Activated CD4-positive, CD25-positive, alpha-beta regulatory T cell treated with anti-CD3 and anti-CD28 coated beads, Interleukin-2, amount 50 U/mL, for 16 hours (primary cell): ENCODE results near the gene TRAM2.

Experiments
- DNase-seq: peaks from one replicate; pipeline ENCODE4 v3.0.0-alpha.2; 2020; ENCODE audit warnings: low read depth, low spot score

The TRAM2 gene

GRCh38 chr6:52566853-52567279 lies 10.0 kb downstream of the TRAM2 start:
- no peak for DNase-seq

GRCh38 chr6:52566201-52566600 lies 10.7 kb downstream of the TRAM2 start:
- no peak for DNase-seq

GRCh38 chr6:52564856-52565255 lies 12.0 kb downstream of the TRAM2 start:
- DNase-seq: no peak

- no peak for DNase-seq
Measured at GRCh38 chr6:52562911-52563310, 13.9 kb downstream of the TRAM2 start.

GRCh38 chr6:52560462-52560861 lies 16.4 kb downstream of the TRAM2 start:
- no peak for DNase-seq

GRCh38 chr6:52558266-52559000 lies 18.4 kb downstream of the TRAM2 start:
- no peak for DNase-seq

- no peak for DNase-seq
Measured at GRCh38 chr6:52557389-52558265, 19.2 kb downstream of the TRAM2 start.

- no peak for DNase-seq
Measured at GRCh38 chr6:52555518-52556233, 21.2 kb downstream of the TRAM2 start.

- DNase-seq: no peak
Measured at GRCh38 chr6:52554684-52555280, 22.1 kb downstream of the TRAM2 start.

- no peak for DNase-seq
Measured at GRCh38 chr6:52553719-52554118, 23.1 kb downstream of the TRAM2 start.

- no peak for DNase-seq
Measured at GRCh38 chr6:52553158-52553557, 23.7 kb downstream of the TRAM2 start.

GRCh38 chr6:52552278-52552643 lies 24.6 kb downstream of the TRAM2 start:
- DNase-seq: no peak

GRCh38 chr6:52551483-52552277 lies 25.2 kb downstream of the TRAM2 start:
- no peak for DNase-seq

GRCh38 chr6:52550870-52551269 lies 26.0 kb downstream of the TRAM2 start:
- no peak for DNase-seq

GRCh38 chr6:52550014-52550575 lies 26.8 kb downstream of the TRAM2 start:
- no peak for DNase-seq

GRCh38 chr6:52549428-52549827 lies 27.4 kb downstream of the TRAM2 start:
- DNase-seq: no peak

- DNase-seq: no peak
Measured at GRCh38 chr6:52548999-52549398, 27.9 kb downstream of the TRAM2 start.

- DNase-seq: no peak
Measured at GRCh38 chr6:52548353-52548713, 28.5 kb downstream of the TRAM2 start.

GRCh38 chr6:52547647-52548352 lies 29.1 kb downstream of the TRAM2 start:
- DNase-seq: no peak

GRCh38 chr6:52546678-52547077 lies 30.2 kb downstream of the TRAM2 start:
- no peak for DNase-seq
